Stimulated activated naive CD8-positive, alpha-beta T cell treated with anti-CD3 and anti-CD28 coated beads, Interleukin-15, Interleukin-2, amounts not matched to agents 100 U/mL and 50 U/mL, for 24 hours (primary cell): ENCODE measurements around the gene EXOC2.

Experiments used
- ATAC-seq: fragments of 150-1000 bp; cut with Tn5 transposase; one replicate; pipeline ENCODE4 v1.10.0; 2021
- DNase-seq: peaks from one replicate; pipeline ENCODE4 v3.0.0; 2021

The EXOC2 gene

DNA sequence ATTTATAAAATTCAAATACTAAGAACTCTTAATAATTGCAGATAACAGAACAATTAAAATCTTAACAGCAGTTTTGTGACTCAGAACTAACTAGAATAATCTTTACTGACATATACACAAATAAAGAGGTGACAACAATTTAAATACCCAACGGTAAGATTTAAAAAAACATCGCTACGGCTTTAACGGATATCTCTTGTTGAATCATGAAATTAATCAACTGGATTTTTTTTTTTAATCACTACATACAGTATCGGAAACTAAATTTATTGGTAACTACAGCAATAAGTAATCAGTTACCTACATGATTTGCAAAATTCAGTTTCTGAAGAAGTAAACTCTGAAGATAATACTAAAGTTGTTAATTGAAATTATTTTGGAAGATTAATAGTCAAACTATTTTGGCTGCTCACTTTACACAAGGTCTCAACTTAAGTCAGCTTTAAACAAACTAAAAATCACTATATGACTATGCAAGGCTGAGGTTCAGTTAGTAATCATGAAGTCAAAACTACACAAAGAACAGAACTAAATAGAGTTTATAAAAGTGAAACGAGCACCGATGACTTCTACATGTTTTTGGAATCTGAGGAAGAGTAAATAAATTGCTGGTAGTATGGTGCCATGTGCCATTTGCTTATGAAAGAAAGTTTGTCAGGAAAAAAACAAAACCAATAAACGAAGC is 164.8 kb downstream of the EXOC2 start:
- ATAC-seq, result peak; percentile 59
- DNase-seq, result no peak

DNA sequence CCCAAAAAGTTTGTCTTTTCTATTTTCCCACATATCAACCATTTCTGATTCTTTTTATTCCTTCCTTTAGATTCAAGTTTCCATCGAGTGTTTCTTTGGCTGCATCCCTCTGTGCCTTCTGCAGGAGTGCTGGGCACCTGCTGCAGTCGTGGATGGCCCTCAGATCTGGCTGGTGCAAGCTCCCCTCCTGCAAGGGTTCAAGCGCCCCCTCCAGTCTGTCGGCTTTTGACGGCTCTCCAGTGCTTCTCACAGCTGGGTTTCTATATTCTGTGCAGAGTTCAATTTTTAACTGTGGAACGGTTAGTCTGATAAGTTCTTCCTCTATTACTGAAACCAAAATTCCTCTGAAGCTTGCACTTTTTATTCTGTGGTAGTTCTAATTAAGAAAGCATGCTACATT is 168.1 kb downstream of the EXOC2 start:
- DNase-seq (peak; percentile 64), ATAC-seq (peak; percentile 79)

DNA sequence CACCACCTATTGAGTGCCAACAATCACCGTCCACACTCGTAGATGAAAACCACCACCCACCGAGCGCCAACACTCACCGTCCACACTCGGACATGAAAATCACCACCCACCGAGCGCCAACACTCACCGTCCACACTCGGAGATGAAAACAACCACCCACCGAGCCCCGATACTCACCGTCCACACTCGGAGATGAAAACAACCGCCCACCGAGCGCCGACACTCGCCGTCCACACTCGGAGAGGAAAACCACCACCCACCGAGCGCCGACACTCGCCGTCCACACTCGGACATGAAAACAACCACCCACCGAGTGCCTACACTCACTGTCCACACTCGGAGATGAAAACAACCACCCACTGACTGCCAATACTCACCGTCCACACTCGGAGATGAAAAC is 172.1 kb downstream of the EXOC2 start:
- DNase-seq (no peak), ATAC-seq (no peak)

DNA sequence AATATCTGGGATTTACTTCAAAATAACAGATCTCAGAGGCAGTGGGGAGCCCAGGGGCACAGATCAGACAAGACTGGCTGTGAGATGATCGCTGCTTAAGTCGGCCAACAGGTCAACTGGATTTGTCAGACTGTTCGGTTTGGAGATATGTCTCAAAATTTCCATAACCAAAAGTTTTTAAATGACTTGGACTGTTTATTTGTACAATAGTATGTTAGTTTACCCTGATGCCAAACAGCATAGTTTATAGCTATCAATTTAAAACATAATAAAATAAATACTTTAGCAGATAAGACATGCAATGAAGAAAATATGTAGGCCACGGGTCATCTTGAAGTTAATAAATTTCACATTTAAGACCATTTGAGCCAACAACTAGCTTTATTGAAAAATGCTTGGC is 174.7 kb downstream of the EXOC2 start:
- ATAC-seq (no peak), DNase-seq (no peak)

DNA sequence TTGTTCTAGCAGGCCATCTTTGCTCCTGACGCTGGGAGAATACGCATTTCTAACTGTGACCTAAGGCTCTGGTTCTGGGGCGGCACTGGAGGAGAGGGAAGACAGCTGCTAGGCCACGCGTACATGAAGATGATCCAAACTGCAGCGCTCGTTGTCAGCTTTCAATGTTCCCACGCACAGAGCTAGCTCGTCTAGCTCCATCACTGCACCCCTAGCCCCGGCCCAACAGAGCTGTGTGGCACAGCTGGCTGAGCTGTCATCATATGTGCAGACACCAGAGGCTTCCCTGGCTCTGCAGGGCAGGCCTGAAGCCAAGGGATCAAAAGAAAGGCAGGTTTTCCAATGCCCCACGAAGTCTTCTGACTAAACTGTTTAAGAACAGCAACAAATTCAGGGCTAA is 176.7 kb downstream of the EXOC2 start:
- DNase-seq (no peak), ATAC-seq (no peak)

DNA sequence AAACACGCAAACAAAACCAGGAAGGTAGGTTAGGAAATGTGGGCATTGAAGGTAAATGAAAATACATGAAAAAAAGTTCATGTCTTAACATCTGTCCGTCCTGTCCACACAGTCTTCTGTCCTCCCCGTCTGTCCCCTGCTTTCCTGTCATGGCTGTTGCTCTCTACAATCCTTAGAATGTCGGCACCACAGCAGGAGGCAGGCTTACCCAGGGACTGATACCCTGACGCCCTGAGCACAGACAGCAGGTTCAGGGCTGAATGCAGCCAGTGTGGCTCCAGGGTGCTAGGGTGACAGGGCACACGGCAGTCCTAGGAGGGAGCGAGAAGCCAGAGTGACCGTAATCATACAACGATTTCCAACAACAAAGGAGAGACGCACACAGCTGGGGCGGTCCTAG is 177.7 kb downstream of the EXOC2 start:
- no peak for ATAC-seq
- DNase-seq, result no peak

DNA sequence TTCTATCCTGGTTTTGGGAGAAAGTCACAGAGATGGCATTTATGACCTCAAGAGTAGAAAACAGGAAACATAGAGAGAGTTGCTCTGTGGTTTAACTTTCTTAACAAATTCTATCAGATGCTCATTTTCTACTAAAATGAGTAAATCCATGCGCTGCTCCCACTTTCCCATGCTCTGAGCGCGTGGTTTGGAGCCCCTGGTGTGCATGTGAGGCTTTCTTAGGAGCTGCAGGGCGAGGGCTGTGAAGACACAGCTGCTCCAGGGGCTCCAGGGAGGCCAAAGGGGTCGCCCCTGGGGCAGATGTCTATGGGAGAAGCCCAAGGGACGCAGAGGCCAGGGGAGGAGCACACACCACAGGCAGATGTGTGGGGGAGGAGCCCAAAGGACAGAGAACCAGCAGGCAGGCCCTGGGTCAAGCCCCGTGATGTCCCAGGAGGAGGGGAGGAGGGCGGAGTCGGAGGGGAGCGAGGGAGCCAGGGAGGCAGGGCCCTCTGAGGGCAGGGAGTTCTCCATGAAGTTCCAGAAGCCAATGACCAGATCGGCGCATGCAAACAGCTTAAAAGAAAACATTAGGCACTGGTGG is 178.5 kb downstream of the EXOC2 start:
- ATAC-seq, result peak; percentile 12
- DNase-seq, result no peak

DNA sequence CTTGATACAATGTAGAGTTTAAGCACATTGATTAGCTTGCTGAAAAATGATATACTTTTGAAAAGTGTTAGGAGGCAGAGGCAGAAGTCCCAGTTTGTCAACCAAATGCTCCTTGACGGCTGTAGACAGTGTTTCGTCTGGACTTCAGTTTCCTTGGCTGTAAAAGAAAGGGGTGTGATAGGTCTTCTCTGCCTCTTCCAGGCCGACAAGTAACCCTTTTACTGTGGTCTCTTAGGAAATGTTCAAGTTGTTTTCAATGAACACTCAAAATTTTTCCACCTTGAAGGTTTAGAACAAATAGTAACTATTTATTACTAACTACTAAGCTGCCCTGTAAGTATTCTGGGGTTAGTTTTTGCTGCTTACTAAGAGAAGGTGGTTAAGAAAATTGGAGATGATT is 179.0 kb downstream of the EXOC2 start:
- no peak for ATAC-seq
- no peak for DNase-seq

DNA sequence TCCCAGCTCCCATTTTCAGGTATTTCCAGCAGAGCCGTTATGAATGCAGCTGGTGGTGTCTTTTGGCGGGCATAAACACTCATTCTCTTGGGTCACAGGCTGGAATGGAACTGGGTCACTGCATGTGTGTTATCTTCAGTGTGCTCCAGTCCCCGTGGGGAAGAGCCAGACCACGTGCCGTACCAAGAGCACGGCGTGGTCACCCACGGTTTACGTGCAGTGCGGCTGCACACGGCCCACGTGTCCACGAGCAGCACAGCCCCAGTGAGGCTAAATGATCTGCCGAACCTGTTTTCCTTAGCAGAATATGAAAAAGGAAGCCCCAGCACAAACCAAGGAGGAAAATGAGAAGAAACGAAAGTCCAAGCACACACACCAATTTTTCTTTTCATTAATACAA is 179.9 kb downstream of the EXOC2 start:
- no peak for DNase-seq
- no peak for ATAC-seq

DNA sequence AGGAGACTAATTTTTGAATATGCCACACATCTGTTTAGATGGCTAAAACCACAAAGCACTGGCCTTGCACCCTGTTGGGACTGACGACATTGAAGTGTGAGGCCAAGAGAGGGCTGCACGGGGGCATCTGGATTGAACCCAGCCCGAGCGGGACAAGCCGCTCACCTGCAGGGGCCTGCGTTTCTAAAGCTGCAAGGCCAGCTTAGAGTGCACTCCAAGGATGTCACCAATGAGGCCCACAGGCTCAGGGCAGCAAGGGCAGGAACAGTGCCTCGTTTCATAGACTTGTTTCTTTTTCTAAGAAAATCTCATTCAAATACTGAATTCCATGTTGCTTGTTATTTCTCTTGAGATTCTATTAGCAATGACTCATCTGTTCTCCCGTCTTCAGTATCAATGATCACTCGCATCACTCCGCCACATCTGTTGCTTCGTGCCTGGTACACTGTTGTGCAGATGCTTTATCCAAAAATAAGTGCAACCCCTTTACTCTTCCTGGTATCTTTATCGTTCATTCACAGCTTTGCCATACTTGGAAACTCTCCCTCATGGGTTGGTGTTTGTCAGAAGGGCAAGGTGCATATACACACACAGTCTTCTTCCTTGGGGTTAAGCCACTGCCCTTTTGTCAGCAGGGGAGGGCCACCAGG is 181.3 kb downstream of the EXOC2 start:
- no peak for ATAC-seq
- no peak for DNase-seq

DNA sequence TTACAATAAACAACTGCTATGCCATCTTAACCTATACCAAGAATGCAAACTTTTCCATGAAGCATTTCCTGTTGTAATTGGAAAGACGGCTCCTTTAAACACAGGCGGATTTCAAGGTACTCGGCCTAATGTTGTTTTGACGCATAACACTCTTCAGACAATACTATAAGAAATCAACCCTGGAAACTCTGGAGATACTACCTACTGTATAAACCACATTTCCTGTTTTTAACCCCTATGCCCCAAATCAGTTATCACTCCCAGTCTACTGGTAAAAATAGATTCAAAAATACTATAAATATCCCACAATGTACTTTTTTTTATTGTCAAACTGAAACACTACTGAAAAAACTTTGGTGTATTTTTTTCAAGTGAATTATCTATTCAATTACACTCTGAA is 183.3 kb downstream of the EXOC2 start:
- DNase-seq (no peak), ATAC-seq (peak; percentile 57)

DNA sequence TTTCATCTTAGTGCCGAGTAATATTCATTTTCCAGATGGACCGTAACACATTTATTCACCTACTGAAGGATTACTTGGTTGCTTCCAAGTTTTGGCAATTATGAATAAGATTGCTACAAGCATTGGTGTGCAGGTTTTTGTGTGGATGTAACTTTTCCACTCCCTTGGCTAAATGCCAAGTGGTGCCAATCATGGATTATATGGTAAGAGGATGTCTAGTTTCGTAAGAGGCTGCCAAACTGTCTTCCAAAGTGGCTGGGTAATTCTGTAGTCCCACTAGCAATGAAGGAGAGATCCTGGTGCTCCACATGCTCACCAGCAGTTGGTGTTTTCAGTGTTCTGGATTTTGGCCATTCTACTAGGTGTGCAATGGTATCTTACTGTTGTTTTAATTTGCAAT is 184.3 kb downstream of the EXOC2 start:
- no peak for ATAC-seq
- DNase-seq, result no peak

DNA sequence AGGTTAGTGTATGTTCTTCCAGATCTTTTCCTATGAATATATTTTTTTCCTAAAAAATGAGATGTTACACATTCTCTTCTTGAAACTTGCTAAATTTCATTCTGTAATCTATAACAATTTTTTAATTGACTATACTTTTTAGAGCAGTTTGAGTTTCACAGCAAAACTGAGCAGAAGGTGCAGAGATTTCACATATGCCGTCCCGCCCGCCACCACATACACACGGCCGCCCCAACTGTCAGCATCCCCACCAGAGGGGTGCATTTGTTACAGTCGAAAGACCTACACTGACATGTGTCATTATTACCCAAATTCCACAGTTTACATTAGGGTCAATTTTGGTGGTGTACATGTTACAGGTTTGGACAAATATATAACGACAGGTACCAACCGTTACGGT is 184.9 kb downstream of the EXOC2 start:
- ATAC-seq (no peak), DNase-seq (no peak)

DNA sequence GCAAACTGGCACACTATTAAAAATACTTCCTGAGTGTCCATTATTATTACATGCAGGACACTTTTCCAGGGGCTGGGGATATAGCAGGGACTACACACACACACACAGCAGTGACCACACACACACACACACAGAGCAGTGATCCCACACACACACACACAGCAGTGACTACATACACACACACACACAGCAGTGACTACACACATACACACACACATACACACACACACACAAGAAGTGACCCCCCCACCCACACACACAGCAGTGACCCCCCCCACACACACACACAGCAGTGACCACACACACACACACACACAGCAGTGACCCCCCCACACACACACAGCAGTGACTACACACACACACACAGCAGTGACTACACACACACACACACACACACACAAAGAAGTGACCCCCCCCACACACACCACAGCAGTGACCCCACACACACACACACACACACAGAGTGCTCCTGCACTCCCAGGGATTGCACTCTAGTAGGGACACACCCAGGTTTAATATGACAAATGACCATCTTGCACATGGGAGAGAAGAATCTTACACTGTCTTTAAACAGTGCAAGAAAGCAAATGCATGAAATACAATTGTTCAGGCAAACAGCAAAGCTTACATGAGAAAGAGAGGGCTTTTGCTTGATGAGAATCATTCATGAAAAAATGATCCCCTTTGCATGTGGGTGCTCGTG is 185.9 kb downstream of the EXOC2 start:
- DNase-seq (no peak), ATAC-seq (no peak)

DNA sequence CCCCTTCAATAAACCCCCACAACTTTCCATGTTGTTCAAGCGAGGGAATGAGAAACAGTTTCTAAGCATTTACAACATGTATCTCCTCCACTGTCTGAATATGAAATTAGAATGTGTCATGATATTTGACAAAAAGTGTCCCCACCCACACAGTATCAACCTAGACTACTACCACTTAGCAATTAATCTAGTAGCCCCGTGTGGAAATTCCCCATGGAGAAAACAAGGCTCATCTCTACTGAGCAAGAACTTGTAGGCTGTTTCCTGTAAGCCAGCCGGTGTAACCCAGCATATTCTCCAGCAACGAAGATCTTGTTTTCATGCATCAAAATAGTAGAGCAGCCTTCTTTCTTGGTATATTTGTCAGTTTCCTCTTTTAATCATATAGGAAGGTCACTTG is 186.4 kb downstream of the EXOC2 start:
- ATAC-seq (peak; percentile 79), DNase-seq (peak; percentile 58)

DNA sequence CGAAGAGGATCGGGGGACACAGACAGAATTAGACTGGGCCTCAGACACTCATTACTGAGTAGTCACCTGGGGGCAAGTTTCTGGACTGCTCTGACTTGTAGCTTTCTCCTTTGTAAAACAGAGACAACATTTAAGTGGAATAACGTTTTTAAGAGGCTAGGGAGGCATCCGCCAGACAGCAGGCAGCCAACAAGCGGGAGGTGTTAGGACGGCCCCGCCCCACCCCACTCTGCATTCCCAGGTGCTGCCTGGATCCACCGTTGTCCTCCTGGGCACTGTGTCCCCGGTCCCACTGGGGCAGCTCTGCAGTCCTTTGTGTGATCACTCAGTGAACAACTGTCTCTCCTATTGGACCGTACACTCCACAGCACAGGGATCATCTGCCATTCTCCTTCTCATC is 187.6 kb downstream of the EXOC2 start:
- DNase-seq, result no peak
- no peak for ATAC-seq

DNA sequence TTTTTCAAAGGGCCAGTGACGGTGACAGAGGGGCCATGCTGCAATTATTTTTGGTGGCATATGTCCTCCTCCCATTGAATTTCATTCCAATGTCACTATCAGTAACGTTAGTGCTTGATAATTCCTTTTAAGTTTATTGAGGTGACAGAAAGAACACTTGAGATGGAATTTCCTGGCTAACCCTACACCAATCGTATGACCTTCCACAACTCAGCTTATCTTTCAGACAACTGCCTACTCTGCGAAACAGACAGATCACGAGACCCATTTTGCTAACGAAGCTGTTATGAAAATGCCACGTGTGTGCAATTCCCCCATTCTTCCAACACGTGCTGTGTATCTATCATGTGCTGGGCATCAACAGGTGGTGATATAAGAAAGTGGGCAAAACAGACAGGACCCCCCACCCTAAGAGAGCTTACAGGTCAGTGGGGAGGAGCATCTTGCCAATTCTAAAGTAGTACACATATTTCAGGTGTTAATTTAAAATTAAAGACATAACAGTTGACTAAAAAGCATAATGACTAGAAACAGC is 188.4 kb downstream of the EXOC2 start:
- no peak for DNase-seq
- ATAC-seq, result no peak

DNA sequence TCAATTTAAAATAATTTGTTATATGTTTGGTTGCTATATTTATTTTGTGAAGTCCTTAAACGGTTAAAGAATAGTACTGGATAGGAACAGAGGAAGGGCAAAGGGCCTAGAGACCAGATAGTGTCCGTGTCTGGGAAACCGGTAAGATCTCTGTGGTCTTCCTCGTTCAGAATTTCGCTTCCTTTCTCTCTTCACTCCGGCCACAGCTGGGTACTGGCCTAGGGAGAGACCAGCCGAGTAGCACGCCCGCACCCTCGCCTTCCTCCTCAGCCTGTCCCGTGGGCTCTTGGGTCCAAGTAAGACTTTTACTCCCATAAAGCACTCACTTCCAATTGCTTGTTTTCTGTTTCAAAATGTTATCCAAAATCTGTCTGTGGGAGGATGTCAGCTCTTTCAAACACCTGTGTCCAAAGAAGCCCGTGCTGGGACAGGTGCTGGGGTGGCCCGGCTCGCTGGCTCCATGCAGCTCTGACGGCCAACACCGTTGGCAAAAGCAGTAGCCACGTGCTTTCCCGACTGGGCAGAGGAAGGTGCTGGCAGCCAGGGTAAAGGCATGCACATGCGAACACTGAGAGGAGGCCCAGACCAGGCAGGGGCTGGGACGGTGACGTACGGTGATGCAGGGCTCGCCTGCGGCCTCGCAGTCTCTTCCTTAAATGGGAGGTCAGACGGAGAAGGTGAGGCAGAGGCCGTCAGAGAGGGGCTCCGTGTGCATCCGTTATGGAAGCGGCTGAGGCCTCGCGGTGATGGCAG is 189.2 kb downstream of the EXOC2 start:
- ATAC-seq, result no peak
- DNase-seq, result no peak

DNA sequence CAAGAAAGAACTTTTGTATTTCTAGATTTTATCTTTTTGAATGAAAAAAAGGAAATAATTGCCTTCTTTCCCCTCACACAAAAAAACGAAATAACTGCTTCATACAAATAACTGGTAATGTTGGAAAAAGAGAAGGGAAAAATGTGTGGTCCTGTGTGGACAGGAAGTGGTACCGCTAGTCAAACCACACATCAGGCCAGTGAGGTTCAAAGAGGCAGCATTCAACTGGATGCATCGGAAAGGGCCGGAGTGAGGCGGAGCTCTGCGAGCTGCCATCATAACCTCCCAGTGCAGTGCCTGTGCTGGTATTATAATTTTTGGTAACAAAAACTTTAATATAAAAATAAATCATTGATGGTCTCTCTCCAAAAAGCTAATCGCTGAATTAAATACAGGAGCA is 190.2 kb downstream of the EXOC2 start:
- ATAC-seq, result no peak
- DNase-seq, result no peak

DNA sequence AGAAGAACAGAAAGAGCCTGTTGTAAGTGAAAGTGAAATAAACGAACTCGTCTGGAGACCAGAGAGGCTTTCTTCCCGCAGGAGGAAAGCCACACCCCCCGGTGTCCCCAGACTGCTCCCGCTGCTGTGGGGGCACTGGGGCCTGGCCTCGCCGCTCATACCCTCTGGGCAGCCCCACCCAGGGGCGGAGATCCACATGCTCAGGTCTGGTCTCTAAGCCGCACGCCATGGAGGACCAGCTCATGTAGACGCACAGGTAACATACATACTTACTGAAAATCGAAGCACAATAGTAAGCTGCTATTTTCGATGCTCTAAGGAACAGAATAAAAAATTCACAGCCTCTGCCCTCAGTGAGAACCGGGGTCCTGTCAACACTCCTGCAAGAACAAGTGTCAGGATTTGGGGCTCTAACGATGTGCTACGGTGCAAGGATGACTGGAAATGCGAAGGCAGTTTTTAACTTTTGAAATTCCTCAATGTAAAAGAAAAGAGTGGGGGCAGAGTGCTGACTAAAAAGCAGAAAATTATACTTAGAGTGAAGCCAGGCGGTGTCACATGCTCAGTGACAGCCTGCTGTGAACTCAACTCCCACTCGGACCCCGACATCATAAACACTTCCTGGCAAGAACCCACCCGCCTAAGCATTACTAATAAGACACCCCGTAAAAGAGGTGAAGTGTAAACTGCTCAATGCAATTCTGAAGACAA is 190.9 kb downstream of the EXOC2 start:
- peak; percentile 55 for ATAC-seq
- DNase-seq, result peak; percentile 73

DNA sequence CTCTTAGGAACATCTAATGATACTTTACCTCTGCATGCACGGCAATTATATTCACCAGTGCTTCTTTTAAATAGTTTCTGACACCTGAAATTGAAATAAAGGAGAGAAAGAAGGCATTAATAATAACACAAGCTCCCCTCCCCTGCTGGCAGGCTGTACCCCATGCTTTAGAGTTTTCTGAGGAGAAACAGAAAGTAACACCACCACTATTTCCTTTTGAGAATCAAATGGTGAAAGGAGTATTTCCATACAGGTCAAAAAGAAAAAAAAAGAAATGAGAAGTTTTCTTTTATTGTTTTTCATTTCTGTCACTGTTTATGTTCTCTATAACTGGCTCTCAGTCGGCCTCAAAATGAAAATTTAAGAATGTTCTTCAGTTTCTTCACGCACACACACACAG is 193.3 kb downstream of the EXOC2 start:
- peak; percentile 39 for ATAC-seq
- DNase-seq, result no peak

DNA sequence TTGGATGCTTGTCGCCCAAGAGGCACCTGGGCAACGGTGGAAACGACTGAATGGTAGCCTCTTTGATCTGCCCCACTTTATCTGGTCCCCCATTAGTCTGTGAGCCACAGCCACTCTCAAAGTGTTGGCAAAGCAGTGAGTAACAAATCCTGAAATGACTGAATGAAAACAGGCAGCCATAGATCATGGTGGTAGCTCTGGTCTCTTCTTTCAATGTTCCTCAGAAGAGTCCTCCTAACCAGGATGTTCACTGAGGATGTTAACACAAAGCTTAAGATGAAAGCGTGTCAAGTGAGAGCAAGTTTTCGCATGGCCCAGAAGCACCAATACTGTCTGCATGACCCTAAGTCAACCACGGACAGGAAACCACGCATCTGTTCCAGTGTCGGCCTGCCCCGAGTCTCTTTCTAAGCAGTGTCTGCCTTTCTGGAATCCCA is 194.1 kb downstream of the EXOC2 start:
- DNase-seq (peak; percentile 65), ATAC-seq (peak; percentile 61)
